HCT116 (cell line): ENCODE measurements around the gene VTI1A. TPM values are rescaled to one million over a fixed set of nuclear protein-coding genes. Genes with fewer than 3 reads are reported as not detected.
"Not testable (repeated sequence)": the region's sequence is repeated elsewhere in the genome, so short reads cannot be mapped to it uniquely, and the experiment has no call there.

Experiments used
- ATAC-seq: fragments of 200-7000 bp; cut with Tn5 transposase; 2 replicates; pipeline ENCODE4 v1.9.1; 2020; ENCODE audit warnings: mild to moderate bottlenecking, moderate library complexity
- BruUV-seq: library from RNA; stranded (reverse); fragments of 400-500 nt; replicated peaks from 2 replicates; lab custom pipeline; 2021; lab: Mats Ljungman, UMichigan
- CTCF ChIA-PET: fragments of 300-600 bp; sonication (Branson Sonifier 250); formaldehyde crosslinking; loops from one replicate; lab custom pipeline; 2021; ENCODE audit warnings: antibody characterized with exemption; lab: Charles Lee
- POLR2A ChIA-PET: fragments of 300-600, 350-600 bp; sonication (Branson Sonifier 250); formaldehyde crosslinking; loops from one replicate; lab custom pipeline; 2021; ENCODE audit warnings: antibody characterized with exemption; lab: Charles Lee
- RAD21 ChIA-PET, 2 experiments: fragments of 300-600 bp; sonication (Branson Sonifier 250); formaldehyde crosslinking; loops; one replicate each; lab custom pipeline; 2023; ENCODE audit warnings: low total read pairs in 2 of 2; ENCODE audit not compliant: uncharacterized antibody in 2 of 2, unreplicated experiment in 2 of 2, low non-redundant PET in 1 of 2; lab: Charles Lee
- DNase-seq: peaks from one replicate; pipeline ENCODE4 v3.0.0-alpha.2; 2010; ENCODE audit warnings: low read depth, low spot score
- H2AFZ ChIP-seq: fragments of 200-600 bp; shearing (Covaris generic), sonication (generic); 2 replicates; pipeline ENCODE4 v1.6.1; 2017; ENCODE audit warnings: low read depth, mixed run types, mixed read lengths, antibody characterized with exemption, low read length; ENCODE audit not compliant: poor library complexity, severe bottlenecking
- H3K27ac ChIP-seq: 2 replicates; pipeline ENCODE4 v1.5.1; 2012; ENCODE audit warnings: low read depth, low read length
- H3K27me3 ChIP-seq: fragments of 200-600 bp; sonication (generic); 2 replicates; pipeline ENCODE4 v1.6.1; 2016; ENCODE audit warnings: mixed run types, low read length, mixed read lengths; ENCODE audit not compliant: insufficient read depth
- H3K36me3 ChIP-seq, 2 experiments: fragments of 200-500 bp in 1 of 2; fragments of 200-600 bp in 1 of 2; sonication (Bioruptor generic) in 1 of 2; sonication (generic) in 1 of 2; 2 replicates each; pipeline versions ENCODE4 v1.5.1 to v1.6.1; 2014 to 2016; ENCODE audit warnings: low read length in 2 of 2, inconsistent platforms in 1 of 2, mixed read lengths in 1 of 2, mixed run types in 1 of 2; ENCODE audit not compliant: insufficient read depth in 2 of 2, control insufficient read depth in 1 of 2
- H3K4me1 ChIP-seq, 2 experiments: fragments of 200-600 bp in 1 of 2; sonication (generic) in 1 of 2; 2 replicates each; pipeline versions ENCODE4 v1.5.1 to v1.6.1; 2012 to 2017; ENCODE audit warnings: low read length in 2 of 2, inconsistent platforms in 1 of 2, mild to moderate bottlenecking in 1 of 2, mixed read lengths in 1 of 2, mixed run types in 1 of 2, moderate library complexity in 1 of 2; ENCODE audit not compliant: insufficient read depth in 2 of 2, control insufficient read depth in 1 of 2
- H3K4me2 ChIP-seq: fragments of 200-600 bp; sonication (generic); 2 replicates; pipeline ENCODE4 v1.6.1; 2017; ENCODE audit warnings: mixed run types, low read length, mixed read lengths
- H3K4me3 ChIP-seq, 2 experiments: fragments of 200-600 bp in 1 of 2; sonication (generic) in 1 of 2; replicated peaks in 1 of 2; 2 replicates each; pipeline ENCODE4 v1.5.1; 2011 to 2016; ENCODE audit warnings: low read length in 2 of 2, control low read depth in 1 of 2, low read depth in 1 of 2, mild to moderate bottlenecking in 1 of 2, mixed read lengths in 1 of 2, mixed run types in 1 of 2
- H3K79me2 ChIP-seq: fragments of 200-600 bp; sonication (generic); 2 replicates; pipeline ENCODE4 v1.6.1; 2017; ENCODE audit warnings: mild to moderate bottlenecking, mixed run types, low read length, moderate library complexity, mixed read lengths; ENCODE audit not compliant: insufficient read depth
- H3K9ac ChIP-seq: fragments of 200-600 bp; sonication (generic); 2 replicates; pipeline ENCODE4 v1.6.1; 2016; ENCODE audit warnings: low read length, mixed read lengths
- H3K9me2 ChIP-seq: fragments of 200-600 bp; sonication (generic), shearing (Covaris generic); 2 replicates; pipeline ENCODE4 v1.6.1; 2017; ENCODE audit warnings: mixed run types, mild to moderate bottlenecking, moderate library complexity; ENCODE audit not compliant: insufficient read depth
- H3K9me3 ChIP-seq, 2 experiments: fragments of 200-500 bp in 1 of 2; fragments of 200-600 bp in 1 of 2; sonication (Bioruptor generic) in 1 of 2; sonication (generic) in 1 of 2; 2 replicates each; pipeline ENCODE4 v1.6.1; 2014 to 2017; ENCODE audit warnings: low read length in 2 of 2, mixed read lengths in 2 of 2, inconsistent platforms in 1 of 2, low read depth in 1 of 2, mild to moderate bottlenecking in 1 of 2, mixed run types in 1 of 2, moderate library complexity in 1 of 2; ENCODE audit not compliant: control insufficient read depth in 1 of 2, insufficient read depth in 1 of 2
- H4K20me1 ChIP-seq: fragments of 200-600 bp; sonication (generic), shearing (Covaris generic); 2 replicates; pipeline ENCODE4 v1.6.1; 2017; ENCODE audit warnings: mixed run types, mild to moderate bottlenecking, moderate library complexity; ENCODE audit not compliant: insufficient read depth
- CEBPB ChIP-seq: IDR thresholded peaks from 2 replicates; pipeline ENCODE4 v1.6.1; 2012; ENCODE audit warnings: low read depth
- ELF1 ChIP-seq: IDR thresholded peaks from 2 replicates; pipeline ENCODE4 v1.6.1; 2012; ENCODE audit warnings: low read depth, borderline replicate concordance
- EZH2phosphoT487 ChIP-seq: fragments of 200-600 bp; IDR thresholded peaks from 2 replicates; pipeline ENCODE4 v1.6.1; 2018; ENCODE audit warnings: antibody characterized with exemption, borderline replicate concordance
- FOSL1 ChIP-seq: IDR thresholded peaks from 2 replicates; pipeline ENCODE4 v1.6.1; 2012; ENCODE audit warnings: low read depth
- POLR2A ChIP-seq: IDR thresholded peaks from 2 replicates; pipeline ENCODE4 v1.7.0; 2011; ENCODE audit warnings: borderline replicate concordance; ENCODE audit not compliant: insufficient read depth, insufficient read length; ENCODE audit errors: extremely low read depth
- POLR2AphosphoS5 ChIP-seq: IDR thresholded peaks from 2 replicates; pipeline ENCODE4 v1.6.1; 2011; ENCODE audit warnings: mild to moderate bottlenecking, low read depth, low read length, moderate library complexity
- RAD21 ChIP-seq: IDR thresholded peaks from 2 replicates; pipeline ENCODE4 v1.6.1; 2012; ENCODE audit warnings: low read depth, mild to moderate bottlenecking
- SIN3A ChIP-seq: IDR thresholded peaks from 2 replicates; pipeline ENCODE4 v1.6.1; 2012; ENCODE audit warnings: low read depth
- SP1 ChIP-seq: IDR thresholded peaks from 2 replicates; pipeline ENCODE4 v1.6.1; 2012; ENCODE audit warnings: low read depth
- SRF ChIP-seq: IDR thresholded peaks from 2 replicates; pipeline ENCODE4 v1.6.1; 2012; ENCODE audit warnings: low read depth
- TCF7L2 ChIP-seq: IDR thresholded peaks from 2 replicates; pipeline ENCODE4 v1.7.0; 2011; ENCODE audit warnings: borderline replicate concordance, inconsistent platforms; ENCODE audit not compliant: insufficient read depth, insufficient read length; ENCODE audit errors: extremely low read depth
- YY1 ChIP-seq: IDR thresholded peaks from 2 replicates; pipeline ENCODE4 v1.6.1; 2011; ENCODE audit warnings: low read length, low read depth, moderate library complexity, mild to moderate bottlenecking; ENCODE audit not compliant: insufficient replicate concordance; ENCODE audit errors: extremely low read depth
- ZNF274 ChIP-seq: fragments of 200-500 bp; sonication (Bioruptor generic); IDR thresholded peaks from 2 replicates; pipeline ENCODE4 v1.6.1; 2014; ENCODE audit warnings: mild to moderate bottlenecking, low read depth, low read length, inconsistent platforms
- intact Hi-C: fragments of 100-400 bp; cut with micrococcal nuclease; formaldehyde crosslinking; loops from 2 replicates; pipeline ENCODE4 v1.10.0; 2022
- total RNA-seq: library from RNA; stranded (reverse); gene quantifications from one replicate; pipeline ENCODE4 v1.2.1, GENCODE V29; 2021; ENCODE audit not compliant: unreplicated experiment
- TF ChIP-seq, protein P1 (sequence below), 3 experiments: fragments of 200-600 bp in 1 of 3; sonication (generic) in 1 of 3; IDR thresholded peaks in 2 of 3; conservative IDR thresholded peaks in 1 of 3; 2 replicates each; pipeline ENCODE4 v1.5.1; 2012 to 2017; ENCODE audit warnings: low read depth in 2 of 3, low read length in 2 of 3, antibody characterized with exemption in 1 of 3, borderline replicate concordance in 1 of 3, control low read depth in 1 of 3, mild to moderate bottlenecking in 1 of 3, mixed read lengths in 1 of 3, mixed run types in 1 of 3, moderate library complexity in 1 of 3; ENCODE audit not compliant: insufficient read depth in 1 of 3
- TF ChIP-seq, protein P2 (sequence below): IDR thresholded peaks from 2 replicates; pipeline ENCODE4 v1.6.1; 2012
- TF ChIP-seq, protein P3 (sequence below): IDR thresholded peaks from 2 replicates; pipeline ENCODE4 v1.6.1; 2012; ENCODE audit warnings: low read depth

The VTI1A gene
- total RNA-seq, 1 experiment from 2014 or later = 80.7 TPM

DNA sequence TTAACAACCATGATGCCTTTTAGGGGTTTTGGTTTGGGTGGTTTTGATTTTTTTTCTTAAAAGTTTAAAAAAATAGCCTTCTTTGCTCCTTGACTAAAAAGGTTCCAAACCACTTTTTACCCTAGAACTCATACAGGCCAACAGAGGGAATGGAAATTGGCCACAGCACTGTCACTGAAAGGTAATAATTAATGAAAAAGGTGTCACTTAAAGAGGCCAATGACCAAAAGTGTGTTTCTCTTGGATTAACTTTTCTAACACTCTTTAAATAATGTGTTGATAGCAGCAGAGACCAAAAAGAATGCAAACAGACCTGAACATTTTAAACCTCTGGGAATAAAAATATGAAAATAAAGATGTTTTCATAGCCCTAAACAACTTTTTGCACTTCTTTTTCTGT lies 282.0 kb downstream of the VTI1A start:
- no peak overlapping the region for H3K4me2 ChIP-seq
- TF ChIP-seq, protein P1, sequence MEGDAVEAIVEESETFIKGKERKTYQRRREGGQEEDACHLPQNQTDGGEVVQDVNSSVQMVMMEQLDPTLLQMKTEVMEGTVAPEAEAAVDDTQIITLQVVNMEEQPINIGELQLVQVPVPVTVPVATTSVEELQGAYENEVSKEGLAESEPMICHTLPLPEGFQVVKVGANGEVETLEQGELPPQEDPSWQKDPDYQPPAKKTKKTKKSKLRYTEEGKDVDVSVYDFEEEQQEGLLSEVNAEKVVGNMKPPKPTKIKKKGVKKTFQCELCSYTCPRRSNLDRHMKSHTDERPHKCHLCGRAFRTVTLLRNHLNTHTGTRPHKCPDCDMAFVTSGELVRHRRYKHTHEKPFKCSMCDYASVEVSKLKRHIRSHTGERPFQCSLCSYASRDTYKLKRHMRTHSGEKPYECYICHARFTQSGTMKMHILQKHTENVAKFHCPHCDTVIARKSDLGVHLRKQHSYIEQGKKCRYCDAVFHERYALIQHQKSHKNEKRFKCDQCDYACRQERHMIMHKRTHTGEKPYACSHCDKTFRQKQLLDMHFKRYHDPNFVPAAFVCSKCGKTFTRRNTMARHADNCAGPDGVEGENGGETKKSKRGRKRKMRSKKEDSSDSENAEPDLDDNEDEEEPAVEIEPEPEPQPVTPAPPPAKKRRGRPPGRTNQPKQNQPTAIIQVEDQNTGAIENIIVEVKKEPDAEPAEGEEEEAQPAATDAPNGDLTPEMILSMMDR (IDR thresholded peaks at IDR 0.05 in 2 of 3, conservative IDR thresholded peaks at IDR 0.05 in 1 of 3; ENCODE audit: borderline replicate concordance in 1 of 3, insufficient read depth in 1 of 3, low read depth in 2 of 3, low read length in 2 of 3) = no peak
- TF ChIP-seq RAD21 (no peak), SP1 (no peak), POLR2A (no peak), POLR2AphosphoS5 (no peak), YY1 (no peak), TCF7L2 (no peak), SIN3A (no peak), EZH2phosphoT487 (no peak), SRF (no peak), CEBPB (no peak), ELF1 (no peak), FOSL1 (no peak), ZNF274 (no peak)
- TF ChIP-seq, protein P2, sequence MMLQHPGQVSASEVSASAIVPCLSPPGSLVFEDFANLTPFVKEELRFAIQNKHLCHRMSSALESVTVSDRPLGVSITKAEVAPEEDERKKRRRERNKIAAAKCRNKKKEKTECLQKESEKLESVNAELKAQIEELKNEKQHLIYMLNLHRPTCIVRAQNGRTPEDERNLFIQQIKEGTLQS = no peak
- TF ChIP-seq, protein P3, sequence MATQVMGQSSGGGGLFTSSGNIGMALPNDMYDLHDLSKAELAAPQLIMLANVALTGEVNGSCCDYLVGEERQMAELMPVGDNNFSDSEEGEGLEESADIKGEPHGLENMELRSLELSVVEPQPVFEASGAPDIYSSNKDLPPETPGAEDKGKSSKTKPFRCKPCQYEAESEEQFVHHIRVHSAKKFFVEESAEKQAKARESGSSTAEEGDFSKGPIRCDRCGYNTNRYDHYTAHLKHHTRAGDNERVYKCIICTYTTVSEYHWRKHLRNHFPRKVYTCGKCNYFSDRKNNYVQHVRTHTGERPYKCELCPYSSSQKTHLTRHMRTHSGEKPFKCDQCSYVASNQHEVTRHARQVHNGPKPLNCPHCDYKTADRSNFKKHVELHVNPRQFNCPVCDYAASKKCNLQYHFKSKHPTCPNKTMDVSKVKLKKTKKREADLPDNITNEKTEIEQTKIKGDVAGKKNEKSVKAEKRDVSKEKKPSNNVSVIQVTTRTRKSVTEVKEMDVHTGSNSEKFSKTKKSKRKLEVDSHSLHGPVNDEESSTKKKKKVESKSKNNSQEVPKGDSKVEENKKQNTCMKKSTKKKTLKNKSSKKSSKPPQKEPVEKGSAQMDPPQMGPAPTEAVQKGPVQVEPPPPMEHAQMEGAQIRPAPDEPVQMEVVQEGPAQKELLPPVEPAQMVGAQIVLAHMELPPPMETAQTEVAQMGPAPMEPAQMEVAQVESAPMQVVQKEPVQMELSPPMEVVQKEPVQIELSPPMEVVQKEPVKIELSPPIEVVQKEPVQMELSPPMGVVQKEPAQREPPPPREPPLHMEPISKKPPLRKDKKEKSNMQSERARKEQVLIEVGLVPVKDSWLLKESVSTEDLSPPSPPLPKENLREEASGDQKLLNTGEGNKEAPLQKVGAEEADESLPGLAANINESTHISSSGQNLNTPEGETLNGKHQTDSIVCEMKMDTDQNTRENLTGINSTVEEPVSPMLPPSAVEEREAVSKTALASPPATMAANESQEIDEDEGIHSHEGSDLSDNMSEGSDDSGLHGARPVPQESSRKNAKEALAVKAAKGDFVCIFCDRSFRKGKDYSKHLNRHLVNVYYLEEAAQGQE = no peak
- no peaks in the 10 kb centered on the region for H3K9me3 ChIP-seq
- H3K27ac ChIP-seq = no peak overlapping the region
- CTCF ChIA-PET = no interaction called here
- no peaks in the 10 kb centered on the region; the same call in 1 of the 2 replicates for H3K79me2 ChIP-seq
- RAD21 ChIA-PET = no interaction called here
- DNase-seq = no peak
- H3K9me2 ChIP-seq = no peaks in the 10 kb centered on the region
- no peaks in the 10 kb centered on the region for H3K27me3 ChIP-seq
- H2AFZ ChIP-seq = no peak overlapping the region
- H3K36me3 ChIP-seq = no peaks in the 10 kb centered on the region; a peak in 1 of 4 replicates
- no peaks in the 10 kb centered on the region for H4K20me1 ChIP-seq
- BruUV-seq = no TSS peak
- ATAC-seq = no peak
- peaks cover 16 to 25% of the 10 kb centered on the region in 2 experiments for H3K4me1 ChIP-seq
- H3K4me3 ChIP-seq = no peak overlapping the region
- intact Hi-C loops = loop anchor here (10.0 kb wide), 1 partner anchor 656 kb away; no protein-coding TSS in a partner anchor
- H3K9ac ChIP-seq = no peak overlapping the region
- POLR2A ChIA-PET = no interaction called here

DNA sequence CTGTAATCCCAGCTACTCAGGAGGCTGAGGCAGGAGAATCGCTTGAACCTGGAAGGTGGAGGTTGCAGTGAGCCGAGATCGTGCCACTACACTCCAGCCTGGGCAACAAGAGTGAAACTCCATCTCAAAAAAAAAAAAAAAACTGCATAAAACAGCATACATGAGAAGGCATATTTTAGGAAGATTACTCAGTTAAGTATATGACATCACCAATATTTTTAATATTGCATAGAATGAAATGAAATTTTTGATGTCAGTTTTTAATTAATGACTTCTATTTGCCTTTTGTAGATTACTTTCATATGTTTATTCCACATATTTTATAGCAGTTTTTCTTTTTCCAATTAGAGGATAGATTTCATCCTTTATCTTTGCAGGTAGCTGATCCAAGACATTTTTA lies 284.4 kb downstream of the VTI1A start:
- ATAC-seq, H3K9me2 ChIP-seq, H3K27ac ChIP-seq, H3K4me3 ChIP-seq, RAD21 ChIA-PET, H3K4me2 ChIP-seq, H3K27me3 ChIP-seq, H3K9ac ChIP-seq, intact Hi-C loops, BruUV-seq, CTCF ChIA-PET, H3K9me3 ChIP-seq, H4K20me1 ChIP-seq, H3K36me3 ChIP-seq, H2AFZ ChIP-seq, DNase-seq, H3K79me2 ChIP-seq: not testable (repeated sequence)
- POLR2A ChIA-PET = interaction anchor here (1.0 kb wide), 1 partner anchor 10 kb away, joined by 3 read pairs; no protein-coding TSS in a partner anchor
- peaks cover 17 to 29% of the 10 kb centered on the region in 2 experiments for H3K4me1 ChIP-seq
